Measurements from ENCODE around the gene B4GALT2. TPM values are rescaled to one million over a fixed set of nuclear protein-coding genes. Genes with fewer than 3 reads are reported as not detected.

The B4GALT2 gene
- total and polyA plus RNA-seq, 2 of the 4 experiments (the other 2 are of a cell fraction), result 52.3 to 60.8 TPM

DNA sequence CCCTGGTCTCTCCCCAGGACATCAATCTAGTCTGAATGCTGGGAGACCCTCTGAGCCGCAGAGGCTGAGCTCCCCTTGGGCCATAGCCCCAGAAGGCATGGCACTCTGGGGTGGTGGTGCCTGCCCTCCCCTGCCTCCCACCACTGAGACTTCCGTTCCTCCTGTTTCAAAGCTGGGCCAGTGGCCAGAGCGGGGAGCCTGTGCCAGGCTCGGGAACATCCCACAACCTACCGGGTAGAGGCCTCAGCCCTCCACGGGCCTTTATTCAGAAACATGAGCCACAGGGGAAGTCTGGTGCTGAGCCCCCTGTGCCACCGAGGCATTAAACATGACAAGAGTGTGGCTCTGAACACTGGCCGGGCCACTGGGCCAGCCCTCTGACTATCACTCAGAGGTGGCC, 20.4 kb downstream of the B4GALT2 start:
- ChIA-PET CTCF (no interaction called here), POLR2A (ENCODE audit: unreplicated experiment) (interaction anchor here (0.6 kb wide), 1 partner anchor 236 kb away, joined by 3 read pairs; no protein-coding TSS in a partner anchor)
- Histone ChIP-seq H2AFZ (replicated peaks; ENCODE audit: low read length, poor library complexity) (no peak overlapping the region), H4K20me1 (ENCODE audit: insufficient read depth, low read length) (no peaks in the 10 kb centered on the region), H2AK5ac (ENCODE audit: low read depth, low read length) (no peak overlapping the region), H3K4me3 (ENCODE audit: insufficient read depth, low read depth, low read length) (no peak overlapping the region), H2BK15ac (ENCODE audit: low read depth, low read length) (no peak overlapping the region), H3K9me3 (ENCODE audit: control insufficient read depth, insufficient read depth, low read length) (no peaks in the 10 kb centered on the region), H3K18ac (ENCODE audit: low read depth, low read length) (no peak overlapping the region), H3K4me2 (ENCODE audit: low read depth, low read length) (no peak overlapping the region), H4K5ac (ENCODE audit: low read depth, low read length) (no peak overlapping the region), H3K4me1 (ENCODE audit: control insufficient read depth, insufficient read depth, low read length) (no peaks in the 10 kb centered on the region), H3K56ac (ENCODE audit: extremely low read depth, insufficient read depth, low read length) (no peak overlapping the region), H3K14ac (replicated peaks; ENCODE audit: low read depth, low read length) (no peak overlapping the region), H3K27me3 (ENCODE audit: control insufficient read depth, insufficient read depth, low read length) (no peaks in the 10 kb centered on the region), H3K9ac (ENCODE audit: low read depth, low read length) (no peak overlapping the region), H3K23ac (ENCODE audit: low read depth, low read length) (no peak overlapping the region), H3K4ac (ENCODE audit: low read depth, low read length) (no peak overlapping the region), H2BK20ac (ENCODE audit: low read depth, low read length) (no peak overlapping the region), H4K91ac (ENCODE audit: insufficient read depth, low read depth, low read length) (no peak overlapping the region), H4K8ac (ENCODE audit: low read depth in 2 of 2, low read length in 2 of 2) (no peak overlapping the region), H3K27ac (ENCODE audit: insufficient read depth, low read length) (no peak overlapping the region), H2BK120ac (ENCODE audit: low read depth, low read length) (no peak overlapping the region), H3K9me1 (ENCODE audit: insufficient read depth, low read length) (no peaks in the 10 kb centered on the region), H2BK5ac (ENCODE audit: low read depth, low read length, poor library complexity, severe bottlenecking) (no peak overlapping the region), H2AK9ac (replicated peaks; ENCODE audit: low read depth, low read length, poor library complexity) (no peak overlapping the region), H3K36me3 (ENCODE audit: control insufficient read depth, insufficient read depth, low read length) (peaks cover 24% of the 10 kb centered on the region; the same call in 1 of the 2 replicates), H3K79me1 (ENCODE audit: low read depth in 1 of 2, low read length in 2 of 2) (no peaks in the 10 kb centered on the region)
- BruUV-seq (replicated peaks), result no TSS peak
- DNase-seq (no peak), ATAC-seq (ENCODE audit: low read depth) (no peak)
- WGBS, 2 experiments (ENCODE audit: extremely low coverage in 2 of 2, insufficient read length in 1 of 2), result 94% methylated on average over 2 of the region's 8 CpGs; no CpG with 5 or more reads in 1 of the 2 experiments
- intact Hi-C loops (cut with micrococcal nuclease) (no loop called here), in situ Hi-C loops (cut with MboI; ENCODE audit: low sequenced_read_pairs) (no loop called here), dilution Hi-C loops (cut with HindIII; ENCODE audit: low sequenced_read_pairs, unreplicated experiment) (no loop called here)
- no peak for TF ChIP-seq NFE2L2 (IDR thresholded peaks at IDR 0.05; ENCODE audit: low read depth, low read length)
- TF ChIP-seq RAD21 (IDR thresholded peaks at IDR 0.05; ENCODE audit: low read length), result no peak
- no peak for TF ChIP-seq MXI1 (IDR thresholded peaks at IDR 0.05; ENCODE audit: borderline replicate concordance, low read depth, low read length)
- TF ChIP-seq CHD1 (IDR thresholded peaks at IDR 0.05; ENCODE audit: low read depth, low read length), result no peak
- TF ChIP-seq BHLHE40 (IDR thresholded peaks at IDR 0.05; ENCODE audit: low read depth, low read length), result no peak
- no peak for TF ChIP-seq RCOR1 (IDR thresholded peaks at IDR 0.05; ENCODE audit: insufficient replicate concordance, low read length)
- TF ChIP-seq ELK1 (IDR thresholded peaks at IDR 0.05; ENCODE audit: borderline replicate concordance, low read depth, low read length), result no peak
- no peak for TF ChIP-seq CEBPB (IDR thresholded peaks at IDR 0.05; ENCODE audit: low read depth, low read length)
- TF ChIP-seq, protein P1, sequence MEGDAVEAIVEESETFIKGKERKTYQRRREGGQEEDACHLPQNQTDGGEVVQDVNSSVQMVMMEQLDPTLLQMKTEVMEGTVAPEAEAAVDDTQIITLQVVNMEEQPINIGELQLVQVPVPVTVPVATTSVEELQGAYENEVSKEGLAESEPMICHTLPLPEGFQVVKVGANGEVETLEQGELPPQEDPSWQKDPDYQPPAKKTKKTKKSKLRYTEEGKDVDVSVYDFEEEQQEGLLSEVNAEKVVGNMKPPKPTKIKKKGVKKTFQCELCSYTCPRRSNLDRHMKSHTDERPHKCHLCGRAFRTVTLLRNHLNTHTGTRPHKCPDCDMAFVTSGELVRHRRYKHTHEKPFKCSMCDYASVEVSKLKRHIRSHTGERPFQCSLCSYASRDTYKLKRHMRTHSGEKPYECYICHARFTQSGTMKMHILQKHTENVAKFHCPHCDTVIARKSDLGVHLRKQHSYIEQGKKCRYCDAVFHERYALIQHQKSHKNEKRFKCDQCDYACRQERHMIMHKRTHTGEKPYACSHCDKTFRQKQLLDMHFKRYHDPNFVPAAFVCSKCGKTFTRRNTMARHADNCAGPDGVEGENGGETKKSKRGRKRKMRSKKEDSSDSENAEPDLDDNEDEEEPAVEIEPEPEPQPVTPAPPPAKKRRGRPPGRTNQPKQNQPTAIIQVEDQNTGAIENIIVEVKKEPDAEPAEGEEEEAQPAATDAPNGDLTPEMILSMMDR (conservative IDR thresholded peaks at IDR 0.05; ENCODE audit: low read depth, low read length), result no peak
- no peak for TF ChIP-seq POLR2A (IDR thresholded peaks at IDR 0.05; ENCODE audit: low read depth, low read length)
- TF ChIP-seq SMC3 (IDR thresholded peaks at IDR 0.05; ENCODE audit: low read depth, low read length), result no peak
- TF ChIP-seq FOS (IDR thresholded peaks at IDR 0.05; ENCODE audit: low read depth, low read length), result no peak

All from IMR-90 (cell line).